HG03460 (cell line): ENCODE measurements around the gene CDC14A.
"Not testable (repeated sequence)": the region's sequence is repeated elsewhere in the genome, so short reads cannot be mapped to it uniquely, and the experiment has no call there.

Source experiments
- ATAC-seq: cut with Tn5 transposase; IDR thresholded peaks from one replicate; pipeline ENCODE4 v1.9.1; 2021; ENCODE audit not compliant: unreplicated experiment

Gene CDC14A, protein sequence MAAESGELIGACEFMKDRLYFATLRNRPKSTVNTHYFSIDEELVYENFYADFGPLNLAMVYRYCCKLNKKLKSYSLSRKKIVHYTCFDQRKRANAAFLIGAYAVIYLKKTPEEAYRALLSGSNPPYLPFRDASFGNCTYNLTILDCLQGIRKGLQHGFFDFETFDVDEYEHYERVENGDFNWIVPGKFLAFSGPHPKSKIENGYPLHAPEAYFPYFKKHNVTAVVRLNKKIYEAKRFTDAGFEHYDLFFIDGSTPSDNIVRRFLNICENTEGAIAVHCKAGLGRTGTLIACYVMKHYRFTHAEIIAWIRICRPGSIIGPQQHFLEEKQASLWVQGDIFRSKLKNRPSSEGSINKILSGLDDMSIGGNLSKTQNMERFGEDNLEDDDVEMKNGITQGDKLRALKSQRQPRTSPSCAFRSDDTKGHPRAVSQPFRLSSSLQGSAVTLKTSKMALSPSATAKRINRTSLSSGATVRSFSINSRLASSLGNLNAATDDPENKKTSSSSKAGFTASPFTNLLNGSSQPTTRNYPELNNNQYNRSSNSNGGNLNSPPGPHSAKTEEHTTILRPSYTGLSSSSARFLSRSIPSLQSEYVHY

DNA sequence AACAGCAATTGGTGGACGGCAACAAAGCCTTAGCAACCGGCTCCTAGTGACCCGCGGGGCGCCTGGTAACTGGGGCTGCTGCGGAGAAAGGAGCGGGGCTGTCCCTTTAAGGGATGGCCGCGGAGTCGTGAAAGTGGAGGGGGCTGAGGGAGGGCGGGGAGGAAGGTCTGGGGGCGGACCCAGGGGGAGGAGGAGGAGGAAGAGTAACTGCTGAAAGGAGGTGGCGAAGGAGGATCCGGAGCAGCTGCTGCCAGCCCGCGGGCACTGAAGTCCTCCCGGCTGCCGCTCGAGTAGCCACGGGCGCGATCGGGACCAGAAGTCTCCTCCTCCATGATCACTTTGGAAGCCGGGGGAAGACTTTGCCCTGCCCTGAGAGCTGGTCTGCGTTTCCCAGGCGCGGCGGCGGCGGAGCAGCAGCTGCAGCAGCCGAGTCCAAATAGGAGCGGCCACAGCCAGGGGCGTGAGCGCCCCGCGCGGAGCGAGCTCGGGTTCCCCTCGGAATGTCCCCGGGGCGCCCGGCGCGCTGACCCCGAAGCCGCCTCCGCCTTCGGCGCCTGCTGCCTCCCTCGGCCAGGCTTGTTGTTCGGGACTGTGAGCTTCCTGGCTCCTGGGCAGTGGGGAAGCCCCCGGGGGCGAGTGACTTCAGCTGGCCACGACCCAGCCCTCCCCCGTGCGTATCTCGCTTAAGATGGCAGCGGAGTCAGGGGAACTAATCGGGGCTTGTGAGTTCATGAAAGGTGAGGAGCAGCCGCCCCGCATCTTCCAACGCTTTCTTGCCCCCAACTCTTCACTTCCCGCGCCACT is at the start of gene CDC14A:
CDC14A (plus strand) TSS at position 240 of the 804 bp plus-strand sequence; CDS start at position 689, 449 bp downstream.
- ATAC-seq = peak; percentile 60

DNA sequence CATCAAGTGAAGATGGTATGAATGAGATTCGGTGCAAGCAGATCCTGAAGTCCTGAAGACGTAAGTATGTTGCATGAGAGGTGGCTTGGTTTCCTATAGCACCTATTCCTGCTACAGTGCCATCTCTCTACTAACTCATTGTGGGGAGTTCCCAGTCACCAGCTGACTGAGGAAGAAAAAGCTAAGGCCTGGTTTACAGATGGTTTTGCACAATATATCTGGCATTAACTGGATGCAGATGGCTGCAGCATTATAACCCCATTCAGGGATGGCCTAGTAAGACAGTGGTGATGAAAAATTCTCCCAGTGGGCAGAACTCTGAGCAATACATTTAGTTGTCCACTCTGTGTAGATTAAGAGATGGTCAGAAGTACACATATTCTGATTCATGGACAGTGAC is 49.6 kb upstream of the CDC14A start:
- ATAC-seq = no peak

DNA sequence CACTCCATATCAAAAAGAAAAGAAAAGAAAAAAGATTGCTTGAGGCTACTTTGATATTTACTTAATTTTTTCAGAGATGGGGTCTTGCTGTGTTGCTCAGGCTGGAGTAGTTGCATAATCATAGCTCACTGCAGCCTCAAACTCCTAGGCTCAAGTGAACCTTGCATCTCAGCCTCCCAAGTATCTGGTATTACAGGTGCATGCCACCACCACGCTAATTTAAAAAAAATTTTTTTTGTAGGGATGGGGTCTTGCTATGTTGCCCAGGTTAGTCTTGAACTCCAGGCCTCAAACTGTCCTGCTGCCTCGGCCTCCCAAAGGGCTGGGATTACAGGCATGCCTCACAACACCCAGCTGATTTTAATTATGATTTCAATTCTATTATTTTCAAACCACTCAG is 48.1 kb upstream of the CDC14A start:
- no peak for ATAC-seq

DNA sequence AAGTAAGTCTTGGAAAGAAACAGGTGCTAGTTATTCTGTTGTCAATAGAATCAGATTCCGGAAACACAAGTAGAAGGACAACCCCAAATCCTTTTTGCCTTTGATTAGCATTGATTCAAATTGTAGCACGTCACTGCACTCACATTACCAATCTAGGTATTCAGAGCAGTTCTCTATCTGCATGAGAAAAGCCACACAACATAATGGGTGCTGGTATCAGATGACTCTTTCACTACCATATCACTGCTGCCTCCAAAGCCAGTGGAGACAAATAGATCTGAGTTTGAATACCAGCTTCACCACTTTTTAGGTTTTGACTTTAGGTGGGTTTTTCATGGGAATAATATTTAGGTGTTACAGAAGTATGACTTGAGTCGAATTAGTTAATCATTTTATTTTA is 47.4 kb upstream of the CDC14A start:
- no peak for ATAC-seq

DNA sequence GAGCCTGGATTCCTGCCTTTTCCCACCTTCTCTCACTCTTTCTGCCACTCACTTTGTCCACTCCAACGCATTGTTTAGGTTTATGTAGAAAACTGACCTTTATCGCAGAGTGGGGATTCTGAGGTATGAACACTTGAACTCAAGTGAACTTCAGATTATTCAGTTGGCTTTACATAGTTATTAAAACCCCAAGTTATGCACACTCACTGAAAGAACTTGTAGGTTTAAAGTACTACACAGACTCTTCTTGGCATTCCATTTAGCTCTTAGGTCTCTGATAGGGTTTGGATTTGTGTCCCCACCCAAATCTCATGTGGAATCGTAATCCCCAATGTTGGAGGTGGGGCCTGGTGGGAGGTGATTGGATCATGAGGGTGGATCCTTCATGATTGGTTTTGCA is 46.4 kb upstream of the CDC14A start:
- ATAC-seq = no peak

DNA sequence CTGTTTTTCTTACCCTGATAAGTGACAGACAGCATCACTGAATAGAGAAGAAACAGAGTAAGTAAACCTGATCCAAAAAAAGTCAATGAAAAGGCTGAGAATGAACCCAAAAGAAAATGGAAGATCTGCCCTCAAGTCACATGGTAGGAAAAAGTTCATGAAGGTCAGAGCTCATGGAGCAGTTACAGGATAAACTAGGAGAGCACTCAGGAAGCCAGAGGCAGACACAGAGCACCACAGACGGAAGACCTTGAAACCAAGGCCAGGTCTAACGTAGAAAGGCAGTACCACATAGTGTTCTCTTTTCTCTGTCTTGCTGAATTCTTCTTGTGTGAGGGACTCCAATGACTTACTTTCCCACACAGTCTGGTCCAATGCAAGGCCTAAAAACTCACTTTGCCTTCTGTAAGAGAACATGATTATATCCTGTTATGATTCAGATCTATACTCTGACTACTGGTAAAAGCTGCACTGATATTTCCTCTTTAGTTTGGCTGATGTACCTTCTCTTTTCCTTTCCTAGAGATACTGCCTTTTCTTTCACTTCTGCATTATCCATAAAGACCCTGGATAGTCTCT is 45.5 kb upstream of the CDC14A start:
- ATAC-seq = no peak

DNA sequence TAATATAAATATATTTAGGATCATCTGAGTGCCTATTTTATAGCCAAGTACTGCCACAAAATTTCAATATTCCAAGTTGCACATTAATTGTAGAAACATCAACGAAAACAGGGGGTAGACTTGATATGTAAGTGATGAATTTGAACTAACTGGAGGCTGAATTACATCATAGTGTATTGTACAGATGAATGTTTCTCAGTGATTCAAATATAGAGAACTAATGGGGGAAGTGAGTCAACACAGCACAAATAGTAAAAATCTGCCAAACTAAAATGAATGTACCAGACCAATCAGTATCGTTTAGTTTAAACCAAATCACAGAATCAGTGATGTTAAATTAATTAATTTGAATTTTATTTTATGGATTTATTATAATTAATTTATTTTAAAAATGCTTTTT is 43.5 kb upstream of the CDC14A start:
- ATAC-seq = no peak

DNA sequence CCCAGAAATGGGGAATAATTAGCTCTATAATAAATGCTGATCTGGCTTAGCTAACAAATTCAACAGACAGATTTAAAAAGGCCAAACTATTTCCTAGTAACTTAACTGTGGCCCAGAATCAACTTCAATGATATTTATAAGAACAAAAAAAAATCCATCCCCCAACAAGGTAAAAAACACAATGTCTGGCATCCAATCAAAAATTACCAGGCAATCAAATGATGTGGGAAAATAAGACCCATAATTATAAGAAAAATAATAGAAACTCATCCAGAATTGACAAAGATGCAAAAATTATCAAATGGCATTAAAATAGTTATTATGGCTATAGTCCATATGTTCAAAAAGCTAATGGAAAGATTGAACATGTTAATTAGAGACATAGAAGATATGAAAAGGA is 42.4 kb upstream of the CDC14A start:
- no peak for ATAC-seq

DNA sequence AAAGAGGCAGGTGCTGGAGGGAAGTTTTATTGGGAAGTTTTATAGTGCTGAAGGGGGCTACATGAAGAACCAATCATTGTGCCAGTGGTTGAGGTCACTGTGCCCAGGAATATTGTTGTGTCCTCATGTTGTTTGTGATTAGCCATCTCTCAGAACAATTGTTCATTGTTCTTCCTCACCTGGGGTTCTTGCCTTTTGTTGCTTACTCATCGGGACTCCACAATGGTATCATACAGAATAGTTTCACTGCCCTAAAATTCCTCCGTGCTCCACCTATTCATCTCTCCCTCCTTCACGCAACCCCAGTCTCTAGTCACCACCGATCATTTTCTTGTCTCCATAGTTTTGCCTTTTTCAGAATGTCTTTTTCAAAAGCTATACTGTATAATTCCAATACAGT is 38.9 kb upstream of the CDC14A start:
- no peak for ATAC-seq

DNA sequence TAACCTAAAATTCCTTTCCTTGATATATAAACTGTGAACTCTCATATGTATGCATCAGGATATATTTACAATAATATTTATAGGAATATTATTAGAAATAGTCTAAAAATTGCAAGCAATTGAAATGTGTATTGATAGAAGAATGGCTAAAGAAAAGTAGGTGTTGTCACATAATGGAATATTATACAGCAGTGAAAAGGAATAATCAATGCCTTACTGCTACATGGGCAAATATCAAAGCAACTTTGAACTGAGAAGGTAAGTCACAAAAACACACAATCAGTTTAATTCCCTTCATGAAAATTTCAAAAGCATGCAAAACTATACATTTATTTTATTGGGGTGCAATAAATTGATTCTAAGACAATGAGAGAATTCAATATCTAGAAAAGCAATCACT is 35.7 kb upstream of the CDC14A start:
- ATAC-seq = no peak

DNA sequence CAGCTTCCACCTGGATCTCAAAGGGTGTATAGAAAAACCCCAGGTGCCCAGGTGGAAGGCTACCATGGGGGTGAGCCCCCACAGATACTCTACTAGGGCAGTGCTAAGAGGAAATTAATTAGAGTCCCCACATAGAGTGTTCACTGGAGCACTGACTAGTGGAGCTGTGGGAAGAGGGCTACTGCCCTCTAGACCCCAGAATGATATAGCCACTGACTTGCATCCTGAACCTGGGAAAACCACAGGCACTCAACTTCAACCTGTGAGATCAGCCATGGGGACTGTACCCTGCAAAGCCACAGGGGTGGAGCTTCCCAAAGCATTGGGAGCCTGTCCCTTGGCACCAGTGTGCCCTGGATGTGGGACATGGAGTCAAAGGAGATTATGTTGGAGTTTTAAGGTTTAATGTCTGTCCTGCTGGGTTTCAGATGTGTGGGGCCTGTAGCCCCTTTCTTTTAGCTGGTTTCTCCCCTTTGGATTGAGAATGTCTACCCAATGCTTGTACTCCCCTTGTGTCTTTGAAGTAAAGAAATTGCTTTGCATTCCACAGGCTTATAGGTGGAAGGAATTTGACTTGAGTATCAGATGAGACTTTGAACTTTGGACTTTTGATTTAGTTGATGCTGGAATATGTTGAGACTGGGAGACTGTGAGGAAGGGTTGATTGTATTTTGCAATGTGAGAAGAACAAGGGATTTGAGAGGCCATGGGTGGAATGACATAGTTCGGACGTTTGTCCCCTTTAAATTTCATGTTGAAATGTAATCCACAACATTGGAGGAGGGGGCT is 31.8 kb upstream of the CDC14A start:
- no peak for ATAC-seq

DNA sequence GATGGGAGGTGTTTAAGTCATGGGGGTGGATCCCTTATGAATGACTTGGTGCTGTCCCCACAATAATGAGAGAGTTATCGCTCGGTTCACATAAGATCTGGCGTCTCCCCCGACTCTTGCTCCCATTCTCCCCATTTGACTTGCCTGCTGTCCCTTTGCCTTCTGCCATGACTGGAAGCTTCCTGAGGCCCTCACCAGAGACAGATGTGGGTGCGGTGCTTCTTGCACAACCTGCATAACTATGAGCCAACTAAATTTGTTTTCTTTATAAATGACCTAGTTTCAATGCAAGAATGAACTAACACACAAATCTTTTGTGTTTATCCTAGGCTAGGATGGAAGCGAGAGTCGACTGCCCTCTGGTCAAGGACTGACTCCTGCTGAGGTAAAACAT is 31.2 kb upstream of the CDC14A start:
- no peak for ATAC-seq

DNA sequence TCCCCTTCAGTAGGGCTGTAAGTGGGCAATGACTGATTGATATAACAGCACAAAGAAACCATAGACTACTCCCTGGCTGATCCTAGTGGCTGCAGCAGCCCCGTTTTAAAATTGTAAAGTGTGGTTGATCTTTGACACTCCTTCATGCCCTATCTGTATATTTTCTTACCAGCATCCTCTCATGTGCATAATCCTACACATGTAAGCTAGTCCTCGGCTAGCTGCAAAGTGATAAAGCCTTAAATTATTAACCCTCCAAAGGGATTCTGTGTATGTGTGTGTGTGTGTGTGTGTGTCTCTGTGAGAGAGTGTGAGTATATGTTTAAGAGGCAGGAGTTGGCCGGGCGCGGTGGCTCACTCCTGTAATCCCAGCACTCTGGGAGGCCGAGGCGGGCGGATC is 30.8 kb upstream of the CDC14A start:
- no peak for ATAC-seq

DNA sequence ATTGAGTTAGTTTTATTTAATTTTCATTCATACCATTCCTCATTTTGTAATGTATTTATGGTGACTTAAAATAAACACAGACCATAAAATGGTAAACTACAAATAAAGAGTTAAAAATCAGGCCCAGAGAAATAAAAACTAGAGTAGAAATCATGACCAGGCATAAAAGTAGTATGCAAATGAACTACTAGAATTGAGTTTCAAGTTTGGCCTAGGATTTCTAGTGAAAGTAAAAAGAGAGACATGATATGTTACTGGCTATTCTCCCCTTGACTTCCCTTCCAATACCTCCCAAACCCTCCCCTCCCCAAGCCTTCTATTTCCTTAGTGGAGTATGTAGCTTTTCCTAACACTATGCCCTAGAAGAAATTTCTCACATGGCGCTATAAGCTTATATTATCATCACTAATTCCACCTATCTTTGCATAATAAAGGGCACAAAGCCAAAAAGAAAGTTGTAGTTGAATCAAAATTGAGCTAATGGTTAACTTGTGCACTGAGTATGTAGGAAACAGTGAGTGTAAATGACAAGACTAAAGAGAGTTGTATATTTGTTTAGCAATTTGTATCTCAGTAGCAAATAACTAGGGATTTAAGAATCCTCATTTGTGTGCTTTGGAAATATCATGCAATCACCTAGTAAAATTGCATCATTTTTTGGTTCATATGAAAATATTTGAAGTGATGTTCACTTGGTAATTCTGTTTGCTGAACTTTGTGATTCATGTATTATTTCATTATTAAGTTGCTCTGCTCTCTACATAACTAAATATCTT is 29.7 kb upstream of the CDC14A start:
- ATAC-seq = peak; percentile 69

DNA sequence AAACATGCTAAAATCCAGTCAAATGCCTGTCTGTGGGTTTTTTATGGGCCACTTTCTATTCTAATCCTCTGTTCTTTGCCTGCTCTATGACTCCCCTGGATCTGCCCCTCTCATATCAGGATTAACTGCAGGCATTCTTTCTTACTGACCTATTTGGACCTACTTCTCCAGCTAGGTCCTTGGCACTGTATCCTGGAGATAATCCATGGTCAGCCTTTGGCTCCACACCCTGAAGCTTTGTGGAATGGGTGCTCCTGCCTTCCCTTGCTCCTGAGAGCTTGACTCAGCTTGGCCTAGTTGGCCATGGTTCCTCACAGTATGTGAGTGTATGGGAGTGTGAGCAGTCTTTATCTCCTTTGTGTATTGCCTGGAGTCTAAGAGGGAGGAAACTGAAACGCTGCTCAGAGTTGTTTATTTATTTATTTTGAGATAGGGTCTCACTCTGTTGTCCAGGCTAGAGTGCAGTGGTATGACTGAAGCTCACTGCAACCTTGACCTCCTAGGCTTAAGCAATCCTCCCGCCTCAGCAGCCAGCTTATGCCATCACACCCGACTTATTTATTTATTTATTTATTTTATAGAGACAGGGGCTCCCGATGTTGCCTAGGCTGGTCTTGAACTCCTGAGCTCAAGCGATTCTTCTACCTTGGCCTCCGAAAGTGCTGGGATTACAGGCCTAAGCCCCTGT is 28.7 kb upstream of the CDC14A start:
- ATAC-seq = no peak

DNA sequence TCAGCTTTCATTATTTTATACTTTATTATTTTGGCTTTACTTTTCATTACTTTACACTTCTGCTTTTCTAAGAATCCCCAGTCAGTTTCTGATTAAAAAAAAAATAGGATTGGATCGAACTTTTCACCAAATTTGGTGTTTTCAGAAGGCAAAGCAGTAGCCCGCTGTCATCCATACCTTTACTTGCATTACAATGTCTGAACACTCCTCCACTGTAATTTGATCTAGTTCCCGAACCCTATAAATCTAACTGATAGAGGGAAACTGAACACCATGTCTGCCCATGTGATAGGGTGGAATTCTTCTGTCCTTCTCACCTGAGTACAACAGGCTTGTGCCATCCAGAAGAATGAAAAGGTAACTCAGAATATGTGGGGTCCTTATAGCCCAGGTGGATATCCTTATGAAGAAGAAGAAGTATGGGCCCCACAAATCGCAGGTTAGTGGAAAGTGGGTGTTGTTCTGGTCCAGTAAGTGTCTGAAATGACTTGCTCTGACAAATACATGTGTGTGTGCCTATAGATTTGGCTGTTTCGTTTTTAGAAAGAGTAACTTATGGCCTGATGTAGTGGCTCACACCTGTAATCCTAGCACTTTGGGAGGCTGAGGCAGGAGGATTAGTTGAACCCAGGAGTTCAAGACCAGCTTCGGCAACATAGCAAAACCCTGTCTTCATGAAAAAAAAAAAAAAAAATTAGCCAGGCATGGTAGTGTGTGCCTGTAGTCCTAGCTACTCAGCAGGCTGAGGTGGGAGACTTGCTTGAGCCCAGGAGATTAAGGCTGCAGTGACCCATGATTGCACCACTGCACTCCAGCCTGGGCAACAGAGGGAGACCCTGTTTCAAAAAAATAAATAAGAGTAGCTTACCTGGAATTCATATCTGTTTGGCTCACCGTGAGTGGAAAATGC is 26.6 kb upstream of the CDC14A start:
- ATAC-seq = no peak

DNA sequence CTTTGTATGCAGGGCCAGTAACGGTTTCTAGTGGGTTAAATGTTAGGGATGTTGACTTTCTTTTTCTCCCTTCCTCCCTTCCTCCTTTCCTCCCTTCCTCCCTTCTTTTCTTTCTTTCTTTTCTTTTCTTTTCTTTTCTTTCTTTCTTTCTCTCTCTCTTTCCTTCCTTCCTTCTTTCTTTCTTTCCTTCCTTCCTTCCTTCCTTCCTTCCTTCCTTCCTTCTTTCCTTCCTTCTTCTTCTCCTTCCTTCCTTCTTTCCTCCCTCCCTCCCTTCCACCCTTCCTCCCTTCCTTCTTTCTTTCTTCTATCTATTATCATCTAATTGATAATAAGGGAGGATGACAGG is 26.0 kb upstream of the CDC14A start:
- ATAC-seq = not testable (repeated sequence)

DNA sequence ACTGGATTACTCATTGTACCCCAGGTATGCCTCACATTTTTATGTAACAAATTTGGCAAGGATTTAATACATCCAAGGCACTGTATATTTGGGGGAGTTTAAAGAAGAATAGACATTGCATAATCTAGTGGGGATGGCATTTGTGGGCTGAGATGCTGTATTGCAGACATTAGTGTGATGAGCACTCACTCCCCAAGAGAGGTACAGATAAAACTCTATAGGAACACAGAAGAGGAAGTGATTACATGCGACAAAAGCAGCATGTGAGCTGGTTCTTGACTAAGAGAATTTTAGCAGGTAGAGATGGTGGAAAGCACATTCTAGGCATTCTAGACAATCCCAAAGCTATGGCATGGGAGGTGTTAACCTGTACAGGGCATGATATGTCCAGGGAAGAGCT is 24.2 kb upstream of the CDC14A start:
- no peak for ATAC-seq

DNA sequence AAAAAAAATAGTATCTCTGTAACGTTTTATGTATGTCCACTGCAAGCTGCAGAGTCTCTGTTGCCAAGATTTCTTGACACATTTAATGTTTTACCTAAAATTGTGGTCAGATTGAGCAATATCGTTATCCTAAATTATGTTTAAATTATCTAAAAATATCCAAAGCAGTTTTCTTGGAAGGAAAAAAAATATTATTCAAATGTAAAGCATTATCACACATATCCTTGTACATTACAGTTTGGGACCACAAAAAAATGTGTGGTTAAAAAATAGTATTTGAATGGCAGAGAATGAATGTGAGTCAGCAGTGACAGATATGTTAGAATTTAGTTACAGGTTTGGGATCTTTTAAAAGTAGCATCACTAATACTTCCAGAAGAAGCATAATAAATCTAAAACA is 21.2 kb upstream of the CDC14A start:
- ATAC-seq = not testable (repeated sequence)
